GM18867 (cell line): ENCODE data around the gene SIGLEC11.
"Not testable (repeated sequence)": the region's sequence is repeated elsewhere in the genome, so short reads cannot be mapped to it uniquely, and the experiment has no call there.

Source experiments
- ATAC-seq: cut with Tn5 transposase; IDR thresholded peaks from one replicate; pipeline ENCODE4 v1.9.1; 2021; ENCODE audit warnings: mild to moderate bottlenecking, moderate library complexity; ENCODE audit not compliant: unreplicated experiment

SIGLEC11 gene

DNA sequence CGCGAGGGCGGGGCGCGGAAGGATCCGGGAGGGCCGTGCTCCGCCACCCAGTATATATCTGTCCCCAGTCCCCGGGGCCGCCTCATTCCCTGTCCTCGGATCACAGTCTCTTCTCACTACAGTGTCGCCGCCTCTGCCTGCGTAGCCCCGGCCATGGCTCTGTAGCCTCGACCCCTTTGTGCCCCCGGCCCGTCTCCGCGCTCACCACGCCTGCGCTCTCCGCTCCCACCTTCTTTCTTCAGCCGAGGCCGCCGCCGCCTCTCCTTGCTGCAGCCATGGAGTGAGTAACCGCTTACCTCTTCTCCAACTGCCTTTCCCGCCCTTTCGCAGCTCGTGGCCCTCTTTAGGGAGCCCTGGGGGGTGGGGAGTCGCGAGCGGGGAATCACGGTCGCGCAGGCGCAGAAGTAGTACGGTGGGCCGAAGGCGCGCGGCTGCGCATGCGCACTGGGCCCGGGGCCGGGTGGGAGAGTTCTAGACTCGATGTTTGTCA, 31.8 kb downstream of the SIGLEC11 start, which contains the start of the genes ATF5 and NUP62:
TSS of gene ATF5 (plus strand) at position 85 of the 490 bp plus-strand sequence. CDS start 1,646 bp downstream, outside the sequence.
TSS of gene NUP62 (minus strand) at position 384 of the 490 bp plus-strand sequence. CDS start 19,697 bp downstream, outside the sequence.
- ATAC-seq, result peak; percentile 50

DNA sequence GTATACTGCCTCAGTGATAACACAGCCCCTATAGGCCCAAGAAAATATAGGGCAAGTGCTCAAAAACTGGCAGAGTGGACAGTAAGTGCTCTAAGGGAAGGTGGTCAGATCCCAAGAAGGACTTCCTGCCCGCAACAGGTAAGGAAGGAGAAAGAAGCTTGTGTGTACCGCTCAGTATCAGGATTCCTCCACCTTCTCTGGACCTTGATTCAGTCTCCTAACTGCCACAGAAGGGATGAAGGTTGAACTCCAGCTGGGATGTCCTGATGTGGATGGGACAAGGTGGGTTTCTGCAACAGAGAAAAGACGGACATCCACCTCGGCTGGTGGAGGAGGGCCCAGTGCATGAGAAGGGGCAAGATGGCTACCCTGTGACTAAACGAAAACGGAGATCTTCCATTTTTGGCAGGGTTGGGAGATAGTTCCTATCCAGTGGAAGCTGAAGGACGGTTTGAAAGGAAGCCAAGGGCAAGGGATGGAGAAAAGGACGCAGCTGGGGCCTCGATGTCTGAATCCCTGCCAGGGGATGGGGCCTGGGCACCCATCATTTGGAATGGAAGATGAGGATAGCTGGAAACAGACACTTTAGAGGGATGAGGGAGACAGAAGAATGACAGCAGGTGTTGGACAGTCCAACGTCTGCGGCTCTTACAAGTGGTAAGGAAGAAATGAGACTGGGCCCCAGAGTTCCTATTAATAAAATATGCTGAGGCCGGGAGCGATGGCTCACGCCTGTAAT, 33.3 kb downstream of the SIGLEC11 start:
- no peak for ATAC-seq

DNA sequence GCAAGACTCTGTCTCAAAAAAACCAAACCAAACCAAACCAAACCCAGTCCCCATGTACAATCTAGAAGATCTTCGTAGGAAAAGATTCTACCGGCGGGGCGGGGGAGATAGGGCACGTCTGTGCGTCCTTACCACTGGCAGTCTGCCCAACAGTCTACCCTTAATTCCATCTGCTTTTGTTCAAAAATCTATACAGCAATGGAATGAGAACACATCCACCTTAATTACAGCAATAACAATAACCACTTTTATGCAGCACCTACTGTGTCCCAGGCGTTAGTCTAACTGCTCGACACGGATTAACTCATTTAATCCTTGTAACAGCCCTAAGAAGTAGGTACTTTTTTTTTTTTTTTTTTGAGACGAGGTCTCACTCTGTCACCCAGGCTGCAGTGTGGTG, 34.5 kb downstream of the SIGLEC11 start:
- no peak for ATAC-seq

DNA sequence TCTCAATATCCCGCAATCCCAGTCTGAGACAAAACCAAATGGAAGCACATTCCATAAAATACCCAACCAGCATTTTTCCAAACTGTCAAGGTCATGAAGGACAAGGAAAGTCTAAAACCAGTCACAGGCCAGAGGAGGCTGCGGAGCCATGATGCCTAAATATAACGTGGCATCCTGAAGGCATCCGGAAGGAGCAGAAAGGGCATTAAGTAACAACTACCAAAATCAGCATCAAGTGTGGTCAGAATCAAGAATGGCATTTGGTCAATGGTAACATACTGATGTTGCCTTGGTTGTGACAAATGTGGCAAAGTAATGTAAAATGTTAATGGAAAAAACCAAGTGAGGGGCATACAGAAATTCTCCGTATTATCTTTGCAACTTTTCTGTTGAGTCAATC, 35.5 kb downstream of the SIGLEC11 start:
- no peak for ATAC-seq

DNA sequence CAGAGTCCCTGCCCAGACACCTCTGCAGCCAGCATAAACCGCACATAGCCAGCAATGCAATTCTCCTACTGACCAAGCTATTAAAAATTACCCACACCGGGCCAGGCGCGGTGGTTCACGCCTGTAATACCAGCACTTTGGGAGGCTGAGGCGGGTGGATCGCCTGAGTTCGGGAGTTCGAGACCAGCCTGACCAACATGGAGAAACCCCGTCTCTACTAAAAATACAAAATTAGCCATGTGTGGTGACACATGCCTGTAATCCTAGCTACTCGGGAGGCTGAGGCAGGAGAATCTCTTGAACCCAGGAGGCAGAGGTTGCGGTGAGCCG, 36.1 kb downstream of the SIGLEC11 start:
- not testable (repeated sequence) for ATAC-seq

DNA sequence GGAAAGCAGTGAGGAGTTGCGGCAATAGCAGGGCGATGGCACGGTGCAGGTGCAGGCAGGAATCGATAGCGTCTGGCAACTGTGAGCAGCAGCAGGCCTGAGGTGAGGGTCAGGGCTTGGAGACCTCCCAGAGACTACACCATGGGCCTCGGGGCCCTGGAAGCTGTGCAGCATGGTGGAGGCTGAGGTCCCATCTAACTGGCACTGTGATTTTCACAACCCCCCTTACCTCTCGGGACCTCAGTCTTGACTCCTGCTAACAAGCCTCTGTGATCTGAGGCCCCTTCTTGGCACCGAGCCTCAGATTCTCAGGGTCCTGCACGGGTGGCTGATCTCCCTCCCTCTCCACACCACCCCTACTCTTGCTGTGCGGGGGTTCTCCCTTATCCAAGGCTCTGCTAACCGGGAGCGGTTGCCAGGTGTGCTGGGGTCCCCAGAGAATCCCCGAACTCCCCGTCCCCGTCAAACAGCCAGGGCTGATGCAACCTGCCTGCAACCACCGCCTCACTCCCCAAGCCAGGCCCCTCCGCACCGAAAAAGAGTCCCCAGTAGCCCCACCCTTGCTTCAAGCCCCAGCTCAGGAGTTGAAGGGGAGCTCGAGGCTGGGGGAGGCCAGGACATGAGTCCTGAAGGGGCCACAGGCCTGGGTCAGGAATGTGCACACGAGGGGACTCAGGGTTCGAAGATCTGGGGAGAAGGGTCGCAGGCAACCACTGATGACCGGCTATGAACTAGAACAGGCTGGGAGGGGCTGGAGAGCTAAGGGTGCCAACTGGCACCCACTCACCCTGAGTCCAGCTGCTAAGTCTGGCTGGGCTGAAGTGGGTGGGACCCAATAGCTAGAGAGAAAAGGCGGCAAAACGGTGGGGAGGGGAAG, 36.7 kb downstream of the SIGLEC11 start:
- no peak for ATAC-seq

DNA sequence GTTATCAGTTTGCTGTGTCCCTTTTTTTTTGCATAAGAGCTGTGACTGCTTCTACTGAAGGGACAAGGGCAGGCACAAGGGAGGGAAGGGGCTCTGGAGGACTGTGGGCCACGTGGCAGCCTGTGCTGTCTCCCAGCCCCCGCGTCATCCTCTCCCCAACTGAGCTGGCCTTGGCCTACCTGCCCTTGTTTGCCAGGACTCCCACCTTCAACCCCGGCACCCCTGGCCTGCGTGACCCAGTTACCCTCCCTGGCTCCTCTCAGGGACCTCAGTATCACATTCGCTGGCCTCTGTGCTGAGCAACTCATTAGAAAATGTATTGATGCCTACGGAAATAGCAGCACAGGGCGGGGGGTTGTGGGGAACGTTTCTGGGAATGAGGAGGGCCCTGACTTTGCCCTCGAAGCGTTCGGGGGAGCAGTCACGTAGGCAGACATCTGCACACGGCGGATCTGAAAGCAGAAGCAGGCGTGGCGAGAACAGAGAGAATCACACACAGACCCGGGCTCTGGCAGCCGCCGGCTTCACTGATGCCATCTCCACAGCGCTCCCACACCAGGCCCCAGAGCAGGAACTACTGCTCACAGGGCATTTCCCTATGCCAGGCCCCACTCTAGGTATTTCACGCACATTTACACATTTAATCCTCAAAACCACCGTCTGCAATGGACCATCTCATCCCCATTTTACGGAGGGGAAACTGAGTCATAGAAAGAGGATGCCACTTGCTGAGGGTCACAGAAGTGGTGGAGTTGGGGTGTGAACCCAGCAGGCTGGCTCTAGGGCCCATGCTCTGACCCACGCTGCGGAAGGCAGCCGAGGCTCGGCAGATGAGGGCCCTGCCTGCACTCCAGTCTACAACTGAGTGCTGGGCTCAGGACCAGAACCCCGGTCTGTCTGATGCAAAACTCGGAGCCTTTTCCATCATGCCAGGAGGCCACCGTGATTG, 37.6 kb downstream of the SIGLEC11 start:
- no peak for ATAC-seq

DNA sequence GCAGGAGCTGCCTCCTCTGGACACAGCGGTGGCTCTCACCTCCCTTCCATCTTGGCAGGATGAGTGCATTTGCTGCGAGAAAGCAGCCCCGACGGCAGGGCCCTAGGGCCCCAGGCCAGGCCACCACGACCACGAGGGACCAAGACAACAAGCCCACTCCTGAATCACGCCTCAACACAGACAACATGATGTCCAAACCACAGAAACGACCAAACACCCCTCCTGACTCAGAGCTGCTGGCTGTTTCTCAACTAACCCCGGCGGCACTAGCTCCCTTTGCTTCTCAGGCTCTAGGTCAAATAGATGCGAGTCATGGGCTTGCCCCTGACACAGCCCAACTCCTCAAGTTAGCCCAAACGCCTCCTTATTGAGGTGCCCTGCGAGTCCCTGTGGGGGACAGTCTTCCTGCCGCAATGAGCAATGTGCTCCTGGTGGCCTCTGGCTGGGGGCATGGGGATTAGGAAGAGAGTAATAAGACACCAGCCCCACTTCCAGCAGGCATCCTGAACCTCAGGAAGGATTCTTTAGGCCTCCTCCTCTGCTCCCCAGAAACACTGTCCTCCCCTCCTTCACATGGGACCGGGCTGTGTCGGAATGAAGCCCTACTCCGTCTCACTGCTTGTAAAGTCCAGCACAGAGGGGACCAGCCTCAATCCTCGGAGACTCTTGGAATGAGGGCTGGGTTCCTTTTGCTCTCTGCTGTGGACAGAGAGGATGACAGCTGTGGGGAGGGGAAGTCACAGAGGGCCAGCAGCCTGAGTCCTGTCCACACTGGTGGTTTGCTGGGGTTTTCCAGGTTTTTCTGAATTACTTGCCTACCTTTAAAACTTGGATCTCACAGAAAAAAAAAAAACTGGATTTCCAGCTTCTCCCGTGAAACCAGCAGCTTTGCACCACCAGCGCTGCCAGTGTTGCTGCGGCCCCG, 38.8 kb downstream of the SIGLEC11 start:
- ATAC-seq, result no peak

DNA sequence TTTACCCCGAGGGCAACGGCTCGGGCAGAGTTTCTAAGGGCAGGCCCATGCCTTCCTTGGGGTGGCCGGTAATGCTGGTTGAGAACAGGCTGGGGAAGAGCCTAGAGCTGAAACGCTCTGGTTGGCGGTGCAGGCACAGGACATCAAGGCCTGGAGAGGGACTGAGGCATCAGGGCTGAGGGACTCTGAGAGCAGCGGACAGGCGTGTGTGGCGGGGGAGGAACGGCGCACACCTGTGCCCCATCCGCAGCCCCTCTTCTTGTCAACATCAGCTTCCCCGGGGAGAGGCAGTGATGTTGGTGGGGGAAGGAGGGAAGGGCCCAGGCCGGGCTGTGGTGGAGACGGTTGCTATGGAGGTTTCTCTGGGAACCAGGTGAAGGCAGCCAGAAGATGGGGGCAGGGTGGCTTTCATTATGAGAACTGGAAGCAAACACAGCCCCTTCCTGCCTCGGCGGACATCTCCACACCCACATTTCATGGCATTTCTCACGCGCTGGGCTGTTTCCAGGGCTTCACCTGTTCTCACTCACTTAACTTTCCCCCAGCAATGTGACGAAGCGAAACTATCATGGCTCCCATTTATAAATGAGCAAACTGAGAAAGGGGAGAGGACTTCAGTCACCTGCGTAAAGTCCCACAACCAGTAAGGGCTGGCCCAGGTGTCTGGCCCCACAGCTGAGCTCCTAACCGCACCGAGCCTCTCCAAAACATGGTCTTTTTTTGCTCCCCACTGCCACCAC, 40.2 kb downstream of the SIGLEC11 start:
- no peak for ATAC-seq

DNA sequence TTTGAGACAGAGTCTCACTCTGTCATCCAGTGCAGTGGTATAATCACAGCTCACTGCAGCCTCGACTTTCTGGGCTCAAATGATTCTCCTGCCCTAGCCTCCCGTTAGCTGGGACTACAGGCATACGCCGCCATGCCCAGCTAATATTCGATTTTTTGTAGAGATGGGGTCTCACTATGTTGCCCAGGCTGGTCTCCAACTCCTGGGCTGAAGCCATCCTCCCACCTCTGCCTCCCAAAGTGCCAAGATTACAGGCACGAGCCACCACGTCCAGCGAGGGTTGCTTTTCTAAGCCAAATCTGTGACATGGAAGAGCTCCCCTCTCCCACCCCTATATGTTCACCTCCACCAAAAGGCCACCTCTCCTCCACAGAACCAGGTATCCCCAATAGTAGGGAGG, 42.9 kb downstream of the SIGLEC11 start:
- ATAC-seq, result no peak

DNA sequence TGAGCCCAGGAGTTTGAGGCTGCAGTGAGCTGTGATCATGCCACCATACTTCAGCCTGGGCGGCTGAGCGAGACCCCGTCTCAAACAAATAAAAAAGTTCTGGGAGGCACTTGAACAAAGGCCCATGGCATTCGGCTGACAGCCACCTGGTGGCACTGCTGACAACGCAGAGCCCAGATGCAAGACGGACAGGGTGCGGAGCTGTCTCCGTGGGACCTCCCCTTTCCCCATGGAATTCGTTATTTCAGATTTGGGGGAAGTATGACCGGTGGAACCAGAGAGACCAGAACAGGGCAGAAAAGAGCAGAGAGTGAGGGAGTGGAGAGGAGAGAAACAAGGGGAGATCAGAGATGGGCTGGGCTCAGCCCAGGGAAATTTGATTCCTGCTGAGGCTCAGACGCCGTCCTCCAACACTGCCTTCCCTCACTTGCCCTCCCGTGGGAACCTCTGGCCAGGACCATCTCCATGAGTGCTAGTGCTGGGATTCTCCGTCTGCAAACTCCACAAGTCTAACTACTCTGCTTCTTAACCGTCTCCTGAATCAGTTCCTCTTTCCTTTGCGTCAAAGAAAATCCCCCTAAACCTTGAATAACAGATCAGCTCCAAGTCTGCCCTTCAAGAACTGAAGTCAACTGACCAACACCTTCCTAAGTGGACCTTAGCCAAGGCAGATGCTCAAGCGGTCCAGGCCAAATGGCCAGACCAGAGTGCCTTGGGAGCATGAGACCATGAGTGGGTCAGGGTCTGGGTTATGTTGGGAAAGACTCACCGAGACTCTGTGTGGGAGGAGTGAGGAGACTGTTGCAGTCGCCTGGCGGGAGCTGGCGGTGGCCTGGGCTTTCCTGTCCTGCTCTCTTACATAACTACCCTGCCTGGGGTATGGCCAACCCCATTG, 43.9 kb downstream of the SIGLEC11 start:
- ATAC-seq, result no peak

DNA sequence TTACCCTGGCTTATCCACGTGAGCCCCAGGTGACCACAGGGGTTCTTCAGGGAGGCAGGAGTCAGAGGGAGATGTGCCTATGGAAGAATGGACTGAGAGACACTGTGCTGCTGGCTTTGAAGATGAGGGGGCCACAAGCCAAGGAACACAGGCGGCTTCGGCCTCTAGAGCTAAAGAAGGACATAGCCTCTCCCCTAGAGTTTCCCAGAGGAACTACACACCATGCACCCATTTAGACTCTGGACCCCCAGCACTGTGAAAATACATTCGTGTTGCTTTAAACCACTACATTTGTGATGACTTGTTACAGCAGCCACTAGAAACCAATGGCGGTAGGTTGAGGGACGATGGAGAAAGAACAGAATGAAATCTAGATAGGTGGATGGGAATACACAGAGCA, 45.7 kb downstream of the SIGLEC11 start:
- ATAC-seq, result no peak

DNA sequence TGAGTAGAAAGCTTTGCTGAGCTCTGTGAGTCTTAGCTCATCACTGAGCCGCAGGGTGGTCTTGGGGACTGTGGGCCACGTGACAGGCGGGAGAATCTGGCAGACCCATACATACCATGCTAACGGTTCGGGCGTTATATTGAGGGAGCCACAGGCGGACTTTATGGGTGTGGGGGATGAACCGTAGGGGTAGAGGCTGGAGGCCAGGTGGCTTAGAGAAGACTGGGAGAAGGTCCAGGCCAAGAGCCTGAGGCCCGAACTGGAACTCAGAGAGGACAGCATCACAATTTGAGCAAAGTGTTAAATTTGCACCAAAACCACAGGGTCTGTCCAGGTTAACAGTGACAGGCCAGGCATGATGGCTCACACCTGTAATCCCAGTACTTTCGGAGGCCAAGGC, 47.3 kb downstream of the SIGLEC11 start:
- no peak for ATAC-seq

DNA sequence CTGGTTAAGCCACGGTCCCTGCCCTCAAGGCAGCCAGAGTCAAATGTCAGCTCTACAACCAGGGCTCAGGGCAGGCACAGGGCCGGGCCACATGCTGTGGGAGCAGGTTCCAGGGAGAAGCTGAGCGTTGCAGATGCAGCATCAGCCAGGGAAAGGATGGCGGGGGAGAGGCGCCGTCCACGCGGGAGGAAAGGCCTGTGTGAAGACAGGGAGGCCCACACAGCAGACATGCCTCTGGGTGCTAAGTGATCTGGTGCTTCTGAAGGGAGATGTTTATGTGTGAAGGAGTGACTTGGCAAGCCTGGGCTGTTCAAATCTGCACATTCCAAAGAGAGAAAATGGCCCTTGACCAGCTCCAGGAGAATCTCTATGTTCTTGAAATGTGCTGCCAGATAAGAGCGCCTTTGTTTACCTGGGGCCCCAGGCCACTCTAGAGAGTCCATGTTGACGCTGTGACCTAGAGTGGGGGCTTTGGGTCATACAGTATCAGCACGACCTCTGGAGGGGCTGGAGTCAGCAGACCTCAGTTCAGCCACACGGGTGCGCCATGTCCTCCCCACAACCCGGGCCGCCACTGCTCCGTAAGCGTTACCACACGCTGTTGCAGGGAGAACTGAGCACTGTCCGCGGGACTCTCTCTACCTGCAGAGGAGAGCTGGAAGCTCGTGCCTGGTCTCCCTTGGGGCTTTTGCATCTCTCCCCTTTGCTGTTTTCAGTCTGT, 47.8 kb downstream of the SIGLEC11 start:
- ATAC-seq, result no peak

DNA sequence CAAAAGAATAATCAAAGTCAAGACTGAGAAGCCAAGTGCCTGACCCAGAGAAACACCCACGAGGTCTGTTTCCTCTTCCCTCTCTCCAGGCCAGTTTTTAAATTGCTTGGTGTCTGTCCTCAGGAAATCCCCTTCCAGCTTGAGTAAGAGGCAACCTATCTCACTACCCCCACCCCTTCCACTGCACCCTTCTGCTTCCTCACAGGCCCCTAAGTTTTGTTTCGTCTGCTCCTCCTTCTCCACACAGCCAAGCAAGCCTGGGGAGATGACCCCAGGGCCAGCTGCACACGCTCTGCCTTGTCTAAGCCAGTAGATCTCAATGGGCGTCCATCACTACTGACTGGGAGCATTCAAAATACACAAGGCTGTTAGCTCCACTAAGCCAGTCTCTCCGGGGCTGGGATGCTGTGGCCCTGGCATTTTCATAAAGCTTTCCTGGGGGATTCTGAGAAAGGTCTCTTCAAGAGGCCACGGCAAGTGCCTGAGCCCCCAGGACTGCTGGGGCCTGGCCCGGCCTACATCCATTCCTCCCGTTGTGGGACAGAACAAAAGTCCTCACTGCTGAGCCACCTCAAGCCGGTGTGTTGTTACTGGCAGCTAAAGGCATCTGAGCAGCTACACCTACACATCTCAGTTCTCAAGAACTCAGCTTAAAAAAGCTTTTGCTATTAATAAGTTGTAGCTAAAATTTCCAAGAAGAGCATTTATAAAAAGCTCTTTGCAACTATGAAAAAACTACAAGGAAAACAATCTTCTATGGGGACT, 49.4 kb downstream of the SIGLEC11 start:
- ATAC-seq, result no peak

DNA sequence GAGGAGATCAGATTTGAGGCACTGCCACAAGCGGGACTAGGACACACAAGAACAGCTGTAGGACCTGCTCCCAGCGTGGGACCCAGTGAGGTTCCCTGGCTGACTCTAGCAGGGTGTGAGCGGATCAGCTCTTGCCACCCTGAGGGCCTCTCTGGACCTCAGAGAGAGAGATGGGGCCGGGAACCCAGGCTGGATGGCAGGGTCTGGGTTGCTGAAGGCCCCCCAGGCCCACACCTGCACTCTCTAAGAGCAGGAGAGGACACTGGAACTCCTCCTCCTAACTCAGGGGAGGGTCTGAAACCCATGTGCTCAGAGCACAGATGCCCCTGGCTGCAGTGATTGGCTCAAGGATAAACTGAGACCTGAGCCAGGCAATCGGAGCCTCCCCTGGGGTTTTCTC, 50.8 kb downstream of the SIGLEC11 start:
- ATAC-seq, result no peak
